H9 (cell line): ENCODE measurements around the gene SOBP. TPM values are rescaled to one million over a fixed set of nuclear protein-coding genes. Genes with fewer than 3 reads are reported as not detected.
"Not testable (repeated sequence)": the region's sequence is repeated elsewhere in the genome, so short reads cannot be mapped to it uniquely, and the experiment has no call there.

ENCODE experiments used
- DNase-seq: peaks from one replicate; pipeline ENCODE4 v3.0.0-alpha.2; 2017
- H2AFZ ChIP-seq: one replicate; pipeline ENCODE4 v1.6.1; 2013; ENCODE audit warnings: mild to moderate bottlenecking, low read length, control low read depth, moderate library complexity
- H2AK5ac ChIP-seq: 2 replicates; pipeline ENCODE4 v1.6.1; 2013; ENCODE audit warnings: low read length, control low read depth, mixed read lengths; ENCODE audit not compliant: insufficient read length
- H2BK120ac ChIP-seq: one replicate; pipeline ENCODE4 v1.6.1; 2013; ENCODE audit warnings: low read depth, mild to moderate bottlenecking, low read length, control low read depth, inconsistent platforms; ENCODE audit not compliant: poor library complexity, severe bottlenecking
- H2BK12ac ChIP-seq: 2 replicates; pipeline ENCODE4 v1.6.1; 2013; ENCODE audit warnings: low read length, control low read depth, mixed read lengths, low read depth; ENCODE audit not compliant: insufficient read length
- H2BK15ac ChIP-seq: 2 replicates; pipeline ENCODE4 v1.6.1; 2013; ENCODE audit warnings: low read depth, low read length, control low read depth
- H2BK20ac ChIP-seq: one replicate; pipeline ENCODE4 v1.6.1; 2013; ENCODE audit warnings: low read depth, mild to moderate bottlenecking, low read length, control low read depth, inconsistent platforms; ENCODE audit not compliant: poor library complexity, severe bottlenecking
- H2BK5ac ChIP-seq: 2 replicates; pipeline ENCODE4 v1.6.1; 2013; ENCODE audit warnings: low read length, control low read depth, mixed read lengths; ENCODE audit not compliant: insufficient read length
- H3K14ac ChIP-seq: 2 replicates; pipeline ENCODE4 v1.6.1; 2013; ENCODE audit warnings: low read length, control low read depth; ENCODE audit not compliant: insufficient read depth
- H3K18ac ChIP-seq: 2 replicates; pipeline ENCODE4 v1.6.1; 2013; ENCODE audit warnings: low read depth, mild to moderate bottlenecking, mixed read lengths, low read length, control low read depth; ENCODE audit not compliant: insufficient read length
- H3K23ac ChIP-seq: 2 replicates; pipeline ENCODE4 v1.6.1; 2013; ENCODE audit warnings: low read length, control low read depth, mixed read lengths, low read depth; ENCODE audit not compliant: insufficient read length
- H3K23me2 ChIP-seq: 2 replicates; pipeline ENCODE4 v1.6.1; 2013; ENCODE audit warnings: low read depth, mild to moderate bottlenecking, mixed read lengths, low read length, control low read depth; ENCODE audit not compliant: insufficient read length, poor library complexity, severe bottlenecking
- H3K27ac ChIP-seq: 2 replicates; pipeline ENCODE4 v1.5.1; 2013; ENCODE audit warnings: low read length, control low read depth, mixed read lengths, low read depth; ENCODE audit not compliant: insufficient read length
- H3K27me3 ChIP-seq: 2 replicates; pipeline ENCODE4 v1.6.1; 2013; ENCODE audit warnings: low read length, control low read depth, inconsistent platforms; ENCODE audit not compliant: insufficient read depth
- H3K4ac ChIP-seq: 2 replicates; pipeline ENCODE4 v1.6.1; 2013; ENCODE audit warnings: low read depth, mild to moderate bottlenecking, control low read depth, inconsistent platforms, low read length, moderate library complexity
- H3K4me1 ChIP-seq: 2 replicates; pipeline ENCODE4 v1.6.1; 2013; ENCODE audit warnings: low read length, control low read depth, inconsistent platforms; ENCODE audit not compliant: insufficient read depth
- H3K4me2 ChIP-seq: 2 replicates; pipeline ENCODE4 v1.6.1; 2013; ENCODE audit warnings: low read length, control low read depth, mixed read lengths; ENCODE audit not compliant: insufficient read length, insufficient read depth
- H3K56ac ChIP-seq: 2 replicates; pipeline ENCODE4 v1.6.1; 2013; ENCODE audit warnings: low read depth, mild to moderate bottlenecking, mixed read lengths, low read length, control low read depth; ENCODE audit not compliant: insufficient read length
- H3K79me1 ChIP-seq: 2 replicates; pipeline ENCODE4 v1.6.1; 2013; ENCODE audit warnings: low read depth, mild to moderate bottlenecking, moderate library complexity, low read length, control low read depth, inconsistent platforms; ENCODE audit not compliant: insufficient read depth, poor library complexity, severe bottlenecking
- H3K79me2 ChIP-seq: 2 replicates; pipeline ENCODE4 v1.6.1; 2013; ENCODE audit warnings: low read length, control low read depth, inconsistent platforms; ENCODE audit not compliant: insufficient read depth
- H3K9ac ChIP-seq: 2 replicates; pipeline ENCODE4 v1.6.1; 2013; ENCODE audit warnings: low read length, control low read depth, mixed read lengths; ENCODE audit not compliant: insufficient read length; ENCODE audit errors: extremely low read depth
- H3K9me3 ChIP-seq: one replicate; pipeline ENCODE4 v1.6.1; 2013; ENCODE audit warnings: low read depth, low read length, inconsistent platforms; ENCODE audit not compliant: control insufficient read depth
- H3T11ph ChIP-seq: one replicate; pipeline ENCODE4 v1.6.1; 2013; ENCODE audit warnings: mild to moderate bottlenecking, low read length, control low read depth, inconsistent platforms
- H4K20me1 ChIP-seq: one replicate; pipeline ENCODE4 v1.6.1; 2013; ENCODE audit not compliant: control insufficient read depth, insufficient read length, insufficient read depth
- H4K5ac ChIP-seq: 2 replicates; pipeline ENCODE4 v1.6.1; 2013; ENCODE audit warnings: low read depth, mild to moderate bottlenecking, mixed read lengths, low read length, control low read depth; ENCODE audit not compliant: insufficient read length
- H4K8ac ChIP-seq: replicated peaks from 2 replicates; pipeline ENCODE4 v1.6.1; 2013; ENCODE audit warnings: low read length, control low read depth, mixed read lengths, low read depth; ENCODE audit not compliant: insufficient read length
- H4K91ac ChIP-seq: 2 replicates; pipeline ENCODE4 v1.6.1; 2013; ENCODE audit warnings: low read depth, mild to moderate bottlenecking, moderate library complexity, mixed read lengths, low read length, control low read depth; ENCODE audit not compliant: insufficient read length
- H3K27ac Mint-ChIP-seq, 3 experiments: 2 replicates in 2 of 3; 3 replicates in 1 of 3; pipeline ENCODE4 v1.8.0; 2020 to 2021; ENCODE audit warnings: mixed read lengths in 3 of 3, mild to moderate bottlenecking in 1 of 3, moderate library complexity in 1 of 3
- H3K27me3 Mint-ChIP-seq: 2 replicates; pipeline ENCODE4 v1.8.0; 2021; ENCODE audit warnings: low read depth, mild to moderate bottlenecking, moderate library complexity, mixed read lengths
- H3K36me3 Mint-ChIP-seq, 3 experiments: 2 replicates in 2 of 3; 3 replicates in 1 of 3; pipeline ENCODE4 v1.8.0; 2020 to 2021; ENCODE audit warnings: low read depth in 3 of 3, mixed read lengths in 3 of 3; ENCODE audit not compliant: insufficient read depth in 1 of 3
- H3K4me1 Mint-ChIP-seq, 2 experiments: 2 replicates each; pipeline ENCODE4 v1.8.0; 2020; ENCODE audit warnings: mixed read lengths in 2 of 2
- H3K4me3 Mint-ChIP-seq, 2 experiments: 2 replicates in 1 of 2; 3 replicates in 1 of 2; pipeline ENCODE4 v1.8.0; 2020 to 2021; ENCODE audit warnings: mild to moderate bottlenecking in 2 of 2, mixed read lengths in 2 of 2, moderate library complexity in 1 of 2
- H3K9me3 Mint-ChIP-seq, 2 experiments: 2 replicates in 1 of 2; 3 replicates in 1 of 2; pipeline ENCODE4 v1.8.0; 2020; ENCODE audit warnings: mild to moderate bottlenecking in 2 of 2, mixed read lengths in 2 of 2, moderate library complexity in 1 of 2
- WGBS: extraction: QIAGEN DNeasy Blood & Tissue Kit; methylation state at CpG from one replicate; pipeline ENCODE4 v1.1.7; 2013; ENCODE audit warnings: missing lambda C conversion rate, low lambda C conversion rate, mixed read lengths; ENCODE audit not compliant: insufficient read length; ENCODE audit errors: extremely low coverage; 5-methylcytosine and 5-hydroxymethylcytosine counted together
- total RNA-seq: library from RNA; stranded (reverse); gene quantifications from 2 replicates; pipeline ENCODE4 v1.2.1, GENCODE V29; 2021
- TF ChIP-seq, protein P1 (sequence below): fragments of 200-600 bp; sonication (generic); conservative IDR thresholded peaks from 3 replicates; pipeline ENCODE4 v1.8.0; 2021; ENCODE audit warnings: antibody characterized with exemption, mild to moderate bottlenecking

The SOBP gene
- total RNA-seq, 1 experiment from 2014 or later: 4.3 TPM

DNA sequence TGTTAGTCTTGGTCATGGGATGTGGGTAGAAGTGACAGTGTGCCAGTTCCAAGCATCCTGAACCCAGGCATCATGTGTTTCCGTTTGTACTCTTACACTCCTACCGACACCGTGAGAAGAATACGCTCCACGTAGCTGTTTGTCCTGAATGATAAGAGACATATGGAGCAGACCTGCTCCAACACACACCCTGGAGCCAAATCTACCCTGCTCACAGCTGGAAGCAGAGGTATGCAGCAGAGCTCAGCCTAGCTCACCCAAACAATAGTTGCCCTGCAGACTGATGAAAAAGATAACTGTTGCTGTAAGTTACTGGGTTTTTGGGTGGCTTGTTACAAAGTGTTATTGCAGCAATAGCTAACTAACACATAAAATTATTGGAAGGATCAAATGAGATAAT is 16.3 kb upstream of the SOBP start:
- Mint-ChIP-seq H3K27ac (no peak overlapping the region), H3K9me3 (no peaks in the 10 kb centered on the region), H3K4me3 (no peak overlapping the region), H3K27me3 (no peaks in the 10 kb centered on the region), H3K36me3 (no peaks in the 10 kb centered on the region), H3K4me1 (peaks cover 10 to 19% of the 10 kb centered on the region in 2 experiments)
- no peaks in the 10 kb centered on the region for H3K27me3 ChIP-seq
- no peak overlapping the region for H4K5ac ChIP-seq
- no peak overlapping the region for H2AFZ ChIP-seq
- no peak overlapping the region for H3K9ac ChIP-seq
- H3T11ph ChIP-seq: no peak overlapping the region
- H3K27ac ChIP-seq: no peak overlapping the region
- H2BK15ac ChIP-seq: no peak overlapping the region
- H3K4ac ChIP-seq: no peak overlapping the region
- H2BK20ac ChIP-seq: no peak overlapping the region
- no peaks in the 10 kb centered on the region for H3K4me1 ChIP-seq
- no peak overlapping the region for H3K23ac ChIP-seq
- no peak for DNase-seq
- no peak overlapping the region for H4K91ac ChIP-seq
- WGBS: no CpG with 5 or more reads among the region's 5 CpGs
- no peak overlapping the region for H4K8ac ChIP-seq
- no peak overlapping the region for H2AK5ac ChIP-seq
- H4K20me1 ChIP-seq: no peaks in the 10 kb centered on the region
- H3K56ac ChIP-seq: no peak overlapping the region
- no peak overlapping the region for H3K14ac ChIP-seq
- TF ChIP-seq, protein P1, sequence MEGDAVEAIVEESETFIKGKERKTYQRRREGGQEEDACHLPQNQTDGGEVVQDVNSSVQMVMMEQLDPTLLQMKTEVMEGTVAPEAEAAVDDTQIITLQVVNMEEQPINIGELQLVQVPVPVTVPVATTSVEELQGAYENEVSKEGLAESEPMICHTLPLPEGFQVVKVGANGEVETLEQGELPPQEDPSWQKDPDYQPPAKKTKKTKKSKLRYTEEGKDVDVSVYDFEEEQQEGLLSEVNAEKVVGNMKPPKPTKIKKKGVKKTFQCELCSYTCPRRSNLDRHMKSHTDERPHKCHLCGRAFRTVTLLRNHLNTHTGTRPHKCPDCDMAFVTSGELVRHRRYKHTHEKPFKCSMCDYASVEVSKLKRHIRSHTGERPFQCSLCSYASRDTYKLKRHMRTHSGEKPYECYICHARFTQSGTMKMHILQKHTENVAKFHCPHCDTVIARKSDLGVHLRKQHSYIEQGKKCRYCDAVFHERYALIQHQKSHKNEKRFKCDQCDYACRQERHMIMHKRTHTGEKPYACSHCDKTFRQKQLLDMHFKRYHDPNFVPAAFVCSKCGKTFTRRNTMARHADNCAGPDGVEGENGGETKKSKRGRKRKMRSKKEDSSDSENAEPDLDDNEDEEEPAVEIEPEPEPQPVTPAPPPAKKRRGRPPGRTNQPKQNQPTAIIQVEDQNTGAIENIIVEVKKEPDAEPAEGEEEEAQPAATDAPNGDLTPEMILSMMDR: no peak
- no peak overlapping the region for H2BK12ac ChIP-seq
- no peaks in the 10 kb centered on the region for H3K79me1 ChIP-seq
- H3K18ac ChIP-seq: no peak overlapping the region
- no peaks in the 10 kb centered on the region for H3K23me2 ChIP-seq
- H2BK120ac ChIP-seq: no peak overlapping the region
- no peak overlapping the region for H3K4me2 ChIP-seq
- no peaks in the 10 kb centered on the region for H3K9me3 ChIP-seq
- H2BK5ac ChIP-seq: no peak overlapping the region
- no peaks in the 10 kb centered on the region for H3K79me2 ChIP-seq

DNA sequence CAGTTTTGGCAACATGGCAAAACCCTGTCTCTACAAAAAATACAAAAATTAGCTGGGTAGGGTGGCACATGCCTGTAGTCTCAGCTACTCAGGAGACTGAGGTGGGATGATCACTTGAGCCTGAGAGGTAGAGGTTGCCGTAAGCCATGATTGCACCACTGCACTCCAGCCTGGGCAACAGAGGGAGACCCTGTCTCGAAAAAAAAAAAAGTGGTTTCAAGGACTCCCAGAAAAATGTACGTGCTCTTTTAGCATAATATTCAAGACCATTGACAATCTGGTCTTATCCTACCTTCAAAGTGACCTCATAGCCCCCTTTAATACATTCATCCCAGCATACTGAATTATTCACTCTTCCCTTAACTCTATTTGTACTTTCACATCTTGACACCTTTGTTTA is 14.6 kb upstream of the SOBP start:
- not testable (repeated sequence) for H2BK15ac ChIP-seq, H3K4me1 ChIP-seq, H4K20me1 ChIP-seq, H3K27ac Mint-ChIP-seq, H3K9me3 ChIP-seq, H3K4me3 Mint-ChIP-seq, DNase-seq, H2AK5ac ChIP-seq, H3K9me3 Mint-ChIP-seq, H3K9ac ChIP-seq, H4K91ac ChIP-seq, H3K4me2 ChIP-seq, H3K27me3 Mint-ChIP-seq, H3K27ac ChIP-seq, H3K27me3 ChIP-seq, H2BK120ac ChIP-seq, H3K36me3 Mint-ChIP-seq, H3T11ph ChIP-seq, H3K56ac ChIP-seq, H4K5ac ChIP-seq, H4K8ac ChIP-seq, H3K18ac ChIP-seq, H2BK12ac ChIP-seq, H3K79me1 ChIP-seq, H3K79me2 ChIP-seq, H3K14ac ChIP-seq, H2BK20ac ChIP-seq, H3K23ac ChIP-seq, H2AFZ ChIP-seq, H3K23me2 ChIP-seq, H3K4ac ChIP-seq, H2BK5ac ChIP-seq
- no CpG with 5 or more reads among the region's 3 CpGs for WGBS
- H3K4me1 Mint-ChIP-seq: peaks cover 10 to 15% of the 10 kb centered on the region in 2 experiments
